ENCODE data around the gene TRIO.

GRCh38 chr5:14337593-14337992 is 194.5 kb downstream of the TRIO start:
- TF ChIP-seq ZBTB43 (CRISPR knock-in tag; IDR thresholded peaks at IDR 0.05) (no peak), CTCF (IDR thresholded peaks at IDR 0.05) (no peak), NFYB (CRISPR knock-in tag; conservative IDR thresholded peaks at IDR 0.05; ENCODE audit: low read depth) (no peak), CREM (CRISPR knock-in tag; IDR thresholded peaks at IDR 0.05) (no peak), ETV6 (CRISPR knock-in tag; IDR thresholded peaks at IDR 0.05) (no peak), ZNF423 (CRISPR knock-in tag; IDR thresholded peaks at IDR 0.05) (no peak), IRF2 (CRISPR knock-in tag; IDR thresholded peaks at IDR 0.05; ENCODE audit: borderline replicate concordance, low read depth) (no peak), ZNF121 (CRISPR knock-in tag; IDR thresholded peaks at IDR 0.05) (no peak), ATF3 (CRISPR knock-in tag; conservative IDR thresholded peaks at IDR 0.05) (no peak)
- TF ChIP-seq, protein P1, sequence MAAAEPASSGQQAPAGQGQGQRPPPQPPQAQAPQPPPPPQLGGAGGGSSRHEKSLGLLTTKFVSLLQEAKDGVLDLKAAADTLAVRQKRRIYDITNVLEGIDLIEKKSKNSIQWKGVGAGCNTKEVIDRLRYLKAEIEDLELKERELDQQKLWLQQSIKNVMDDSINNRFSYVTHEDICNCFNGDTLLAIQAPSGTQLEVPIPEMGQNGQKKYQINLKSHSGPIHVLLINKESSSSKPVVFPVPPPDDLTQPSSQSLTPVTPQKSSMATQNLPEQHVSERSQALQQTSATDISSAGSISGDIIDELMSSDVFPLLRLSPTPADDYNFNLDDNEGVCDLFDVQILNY (CRISPR knock-in tag; IDR thresholded peaks at IDR 0.05) = no peak
- TF ChIP-seq, protein P2, sequence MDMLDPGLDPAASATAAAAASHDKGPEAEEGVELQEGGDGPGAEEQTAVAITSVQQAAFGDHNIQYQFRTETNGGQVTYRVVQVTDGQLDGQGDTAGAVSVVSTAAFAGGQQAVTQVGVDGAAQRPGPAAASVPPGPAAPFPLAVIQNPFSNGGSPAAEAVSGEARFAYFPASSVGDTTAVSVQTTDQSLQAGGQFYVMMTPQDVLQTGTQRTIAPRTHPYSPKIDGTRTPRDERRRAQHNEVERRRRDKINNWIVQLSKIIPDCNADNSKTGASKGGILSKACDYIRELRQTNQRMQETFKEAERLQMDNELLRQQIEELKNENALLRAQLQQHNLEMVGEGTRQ (CRISPR knock-in tag; IDR thresholded peaks at IDR 0.05) = no peak
- TF ChIP-seq, protein P3, sequence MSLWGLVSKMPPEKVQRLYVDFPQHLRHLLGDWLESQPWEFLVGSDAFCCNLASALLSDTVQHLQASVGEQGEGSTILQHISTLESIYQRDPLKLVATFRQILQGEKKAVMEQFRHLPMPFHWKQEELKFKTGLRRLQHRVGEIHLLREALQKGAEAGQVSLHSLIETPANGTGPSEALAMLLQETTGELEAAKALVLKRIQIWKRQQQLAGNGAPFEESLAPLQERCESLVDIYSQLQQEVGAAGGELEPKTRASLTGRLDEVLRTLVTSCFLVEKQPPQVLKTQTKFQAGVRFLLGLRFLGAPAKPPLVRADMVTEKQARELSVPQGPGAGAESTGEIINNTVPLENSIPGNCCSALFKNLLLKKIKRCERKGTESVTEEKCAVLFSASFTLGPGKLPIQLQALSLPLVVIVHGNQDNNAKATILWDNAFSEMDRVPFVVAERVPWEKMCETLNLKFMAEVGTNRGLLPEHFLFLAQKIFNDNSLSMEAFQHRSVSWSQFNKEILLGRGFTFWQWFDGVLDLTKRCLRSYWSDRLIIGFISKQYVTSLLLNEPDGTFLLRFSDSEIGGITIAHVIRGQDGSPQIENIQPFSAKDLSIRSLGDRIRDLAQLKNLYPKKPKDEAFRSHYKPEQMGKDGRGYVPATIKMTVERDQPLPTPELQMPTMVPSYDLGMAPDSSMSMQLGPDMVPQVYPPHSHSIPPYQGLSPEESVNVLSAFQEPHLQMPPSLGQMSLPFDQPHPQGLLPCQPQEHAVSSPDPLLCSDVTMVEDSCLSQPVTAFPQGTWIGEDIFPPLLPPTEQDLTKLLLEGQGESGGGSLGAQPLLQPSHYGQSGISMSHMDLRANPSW (CRISPR knock-in tag; conservative IDR thresholded peaks at IDR 0.05; ENCODE audit: low read depth) = no peak
